HUDEP-2 (cell line): ENCODE data around the gene PACSIN1.

Source experiments
- DNase-seq, 76 experiments: peaks; one replicate each; lab custom pipeline; 2025; ENCODE audit not compliant: unreplicated experiment in 76 of 76; lab: John Stamatoyannopoulos, UW

The PACSIN1 gene

DNA sequence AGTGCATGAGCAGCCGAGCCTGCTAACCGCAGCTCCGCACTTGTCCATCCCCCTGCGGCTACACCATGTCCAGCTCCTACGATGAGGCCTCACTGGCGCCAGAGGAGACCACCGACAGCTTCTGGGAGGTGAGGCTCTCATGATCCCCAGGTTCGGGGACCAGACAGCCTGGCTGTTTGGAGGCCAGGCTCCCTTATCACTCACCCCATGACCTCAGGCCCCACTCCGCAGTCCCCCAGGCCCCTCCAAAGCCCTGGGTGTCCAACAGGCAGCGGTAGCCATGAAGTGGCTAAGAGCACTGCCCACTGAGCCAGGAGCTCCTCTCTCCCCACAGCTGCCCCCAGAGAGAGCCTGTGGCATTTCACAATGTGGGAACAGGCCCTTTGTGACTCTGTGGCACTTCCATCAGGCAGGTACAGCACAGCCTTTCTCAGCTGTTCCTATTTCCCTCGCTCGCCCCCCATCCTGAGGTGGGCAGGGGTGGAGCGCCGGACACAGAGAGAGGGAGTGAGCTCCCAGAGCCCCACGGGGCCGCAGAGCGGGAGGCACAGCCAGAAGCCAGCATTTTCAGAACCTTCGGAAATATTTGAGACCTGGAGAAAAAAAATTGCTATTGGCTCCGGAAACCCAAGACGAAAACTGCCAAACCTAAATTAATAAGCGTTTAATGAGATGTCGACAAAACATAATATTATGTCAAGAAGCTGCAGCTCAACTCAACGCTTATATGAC lies 60.5 kb downstream of the PACSIN1 start:
- DNase-seq = no peak

DNA sequence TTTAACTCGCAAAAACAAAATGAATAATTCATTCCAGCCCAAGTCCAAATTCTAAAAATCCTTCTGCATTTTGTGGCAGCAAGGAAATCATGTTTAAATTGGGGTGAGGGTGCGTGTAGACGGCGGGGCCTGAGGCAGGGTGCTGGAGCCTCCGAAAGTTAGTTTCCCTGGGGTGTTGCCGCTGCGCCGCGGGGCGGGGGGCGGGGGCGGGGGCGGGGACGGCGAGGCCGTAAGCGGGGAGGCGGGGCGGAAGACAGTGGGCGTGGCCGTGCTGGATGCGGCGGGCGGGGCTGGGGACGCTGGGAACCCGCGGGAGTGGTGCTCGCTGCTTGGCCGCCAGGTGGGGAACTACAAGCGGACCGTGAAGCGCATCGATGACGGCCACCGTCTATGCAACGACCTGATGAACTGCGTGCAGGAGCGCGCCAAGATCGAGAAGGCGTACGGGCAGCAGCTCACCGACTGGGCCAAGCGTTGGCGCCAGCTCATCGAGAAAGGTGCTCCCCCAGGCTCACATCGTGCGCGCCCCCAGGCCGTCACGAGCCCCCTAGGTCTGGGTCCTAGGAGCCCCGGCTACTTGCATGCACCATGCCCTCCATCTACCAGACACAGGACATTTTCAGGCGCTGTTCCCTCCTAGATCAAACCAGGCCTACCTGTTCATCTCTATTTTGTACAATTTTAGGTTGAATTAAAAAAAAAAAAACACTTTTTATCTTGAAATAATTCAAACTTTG lies 61.3 kb downstream of the PACSIN1 start:
- DNase-seq = peak in 73 of 76 experiments; percentile 72 to 99 (median 97)

DNA sequence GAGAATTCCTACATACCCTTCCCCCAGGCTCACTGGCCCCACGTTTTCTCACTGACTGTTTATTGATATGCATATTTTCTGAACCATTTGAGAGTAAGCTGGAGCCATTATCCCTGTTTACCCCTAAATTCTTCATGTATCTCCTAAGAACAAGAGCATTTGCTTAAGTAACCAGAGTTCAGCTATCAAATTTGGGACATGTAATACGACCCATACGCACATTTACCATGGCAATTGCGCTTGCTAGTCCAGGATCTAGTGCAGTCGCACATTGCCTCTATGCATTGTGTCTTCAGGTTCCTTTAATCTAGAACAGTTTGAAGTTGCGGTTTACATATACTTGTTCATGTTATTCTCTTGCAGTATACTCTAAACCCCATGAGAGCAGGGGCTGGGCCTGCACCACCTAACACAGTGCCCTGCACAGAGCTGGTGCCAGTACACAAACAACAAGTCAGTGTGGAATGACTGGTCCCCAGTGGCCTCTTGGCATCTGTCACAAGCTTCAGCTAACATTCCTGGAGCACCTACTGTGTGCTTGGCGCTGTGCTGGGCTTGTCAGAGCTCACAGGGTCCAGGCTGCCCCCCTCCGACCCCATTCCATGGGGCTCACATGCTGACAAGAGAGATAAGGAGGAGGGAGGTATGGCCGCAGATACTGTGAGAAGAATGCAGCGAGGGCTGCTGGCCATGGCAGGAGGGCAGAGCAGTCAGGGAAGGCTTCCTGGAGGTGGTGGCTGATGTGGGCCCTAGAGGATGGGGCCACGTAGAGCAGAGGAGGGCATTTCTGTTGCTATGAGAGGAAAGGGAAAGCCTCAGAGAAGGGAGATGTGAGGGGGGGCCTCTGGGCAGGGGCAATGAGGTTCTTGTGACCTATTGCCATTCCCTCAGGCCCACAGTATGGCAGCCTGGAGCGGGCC lies 62.1 kb downstream of the PACSIN1 start:
- DNase-seq = peak in 1 of 76 experiments; percentile 8

DNA sequence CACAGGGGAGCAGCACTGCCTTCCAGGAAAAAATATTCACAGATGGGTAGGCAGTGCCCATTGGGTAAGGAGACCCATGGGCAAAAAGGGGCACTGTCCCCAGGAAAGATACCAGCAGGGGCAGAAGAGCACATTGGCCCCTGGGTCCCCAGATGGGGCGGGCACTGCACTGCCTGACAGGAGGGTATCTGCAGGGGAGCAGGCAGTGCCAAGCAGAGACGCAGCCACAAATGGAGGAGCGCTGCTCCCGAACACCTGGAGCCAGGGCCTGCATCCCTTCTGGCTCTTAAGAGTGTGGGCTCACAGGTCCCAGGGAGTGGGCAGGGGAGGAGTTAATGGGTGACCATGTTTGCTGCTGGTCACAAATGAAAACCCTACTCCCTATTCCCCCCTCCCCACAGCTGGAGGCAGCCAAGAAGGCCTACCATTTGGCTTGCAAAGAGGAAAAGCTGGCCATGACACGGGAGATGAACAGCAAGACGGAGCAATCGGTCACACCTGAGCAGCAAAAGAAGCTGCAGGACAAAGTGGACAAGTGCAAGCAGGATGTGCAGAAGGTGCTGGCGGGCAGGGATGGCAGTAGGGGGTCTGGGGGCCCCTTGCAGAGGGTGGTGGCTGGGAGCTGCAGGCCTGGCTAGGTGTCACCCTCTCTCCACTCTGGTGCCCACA lies 63.3 kb downstream of the PACSIN1 start:
- no peak for DNase-seq

DNA sequence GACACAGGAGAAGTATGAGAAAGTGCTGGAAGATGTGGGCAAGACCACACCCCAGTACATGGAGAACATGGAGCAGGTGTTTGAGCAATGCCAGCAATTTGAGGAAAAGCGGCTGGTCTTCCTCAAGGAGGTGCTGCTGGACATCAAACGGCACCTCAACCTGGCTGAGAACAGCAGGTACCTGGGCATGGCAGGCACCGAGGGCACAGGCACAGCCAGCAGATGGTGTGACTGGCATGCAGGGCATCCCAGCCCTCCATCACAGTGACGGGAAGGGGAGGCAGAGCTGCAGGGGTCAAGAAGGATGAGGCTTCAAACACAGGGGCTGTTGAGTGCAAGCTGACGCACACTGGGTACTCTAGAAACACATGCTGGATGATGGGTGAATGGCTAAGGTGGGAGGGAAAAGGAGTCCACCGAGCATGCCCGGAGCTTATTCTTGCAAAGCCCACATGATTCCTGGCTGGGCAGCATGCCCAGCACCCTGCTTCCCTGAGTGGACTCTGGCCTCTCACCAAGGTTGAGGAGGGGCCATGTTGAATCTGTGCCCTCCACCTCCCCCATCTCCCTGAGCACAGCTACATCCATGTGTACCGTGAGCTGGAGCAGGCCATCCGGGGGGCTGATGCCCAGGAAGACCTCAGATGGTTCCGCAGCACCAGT lies 63.9 kb downstream of the PACSIN1 start:
- DNase-seq = no peak

DNA sequence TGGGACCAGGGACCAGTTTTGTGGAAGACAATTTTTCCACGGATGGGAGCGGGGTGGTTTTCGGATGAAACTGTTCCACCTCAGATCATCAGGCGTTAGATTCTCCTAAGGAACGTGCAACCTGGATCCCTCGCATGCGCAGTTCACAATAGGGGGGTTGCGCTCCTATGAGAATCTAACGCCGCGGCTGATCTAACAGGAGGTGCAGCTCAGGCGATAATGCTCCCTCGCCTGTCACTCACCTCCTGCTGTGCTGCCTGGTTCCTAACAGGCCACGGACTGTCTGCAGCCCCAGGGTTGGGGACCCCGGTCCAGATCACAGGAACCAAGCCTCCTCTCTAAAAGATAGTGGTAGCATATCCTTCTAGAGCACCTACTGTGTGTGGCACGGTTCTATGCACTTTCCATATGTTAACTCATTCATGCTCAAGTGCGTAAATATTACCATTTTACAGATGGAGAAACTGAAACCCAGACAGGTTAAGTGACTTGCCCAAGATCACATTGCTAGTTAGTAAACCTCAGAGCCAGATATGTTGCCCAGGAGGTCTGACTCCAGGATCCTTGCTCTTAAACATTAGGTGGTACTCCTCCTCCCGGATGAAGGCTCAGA lies 65.0 kb downstream of the PACSIN1 start:
- no peak for DNase-seq

DNA sequence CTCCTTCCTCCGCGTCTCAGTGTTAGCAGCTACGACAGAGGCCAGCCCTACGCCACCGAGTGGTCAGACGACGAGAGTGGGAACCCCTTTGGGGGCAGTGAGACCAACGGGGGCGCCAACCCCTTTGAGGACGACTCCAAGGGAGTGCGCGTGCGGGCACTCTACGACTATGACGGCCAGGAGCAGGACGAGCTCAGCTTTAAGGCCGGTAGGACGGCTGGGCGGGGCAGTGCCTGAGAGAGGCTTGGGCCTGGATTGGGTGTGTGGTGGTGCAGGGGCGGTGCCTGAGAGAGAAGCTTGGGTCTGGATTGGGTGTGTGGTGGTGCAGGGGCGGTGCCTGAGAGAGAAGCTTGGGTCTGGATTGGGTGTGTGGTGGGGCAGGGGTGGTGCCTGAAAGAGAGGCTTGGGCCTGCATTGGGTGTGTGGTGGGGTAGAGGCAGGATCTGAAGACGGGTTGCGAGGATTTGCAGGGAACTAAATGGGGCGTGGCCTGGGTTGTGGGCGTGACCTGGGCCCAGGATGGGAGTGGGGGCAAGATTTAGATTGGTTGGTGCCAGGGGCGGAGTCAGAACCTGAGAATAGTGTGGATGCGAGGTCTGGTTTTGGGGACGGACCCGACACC lies 65.8 kb downstream of the PACSIN1 start:
- DNase-seq = peak in 4 of 76 experiments; percentile 14 to 34 (median 33)

DNA sequence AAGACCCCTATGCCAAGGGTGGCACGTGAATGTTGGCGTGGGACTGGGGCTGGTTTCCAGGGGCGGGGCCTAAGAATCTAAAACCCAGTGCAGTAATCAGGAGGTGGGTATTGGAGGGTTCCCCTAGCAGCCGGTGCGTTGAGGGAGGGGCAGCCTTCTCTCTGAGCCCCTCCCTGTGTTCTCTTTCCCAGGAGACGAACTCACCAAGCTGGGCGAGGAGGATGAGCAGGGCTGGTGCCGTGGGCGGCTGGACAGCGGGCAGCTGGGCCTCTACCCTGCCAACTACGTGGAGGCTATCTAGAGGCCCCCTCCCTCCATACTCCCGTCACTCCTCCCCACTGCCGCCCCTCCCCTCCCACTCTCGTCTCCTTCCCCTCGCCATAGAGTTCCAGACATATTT lies 66.4 kb downstream of the PACSIN1 start:
- DNase-seq = no peak

DNA sequence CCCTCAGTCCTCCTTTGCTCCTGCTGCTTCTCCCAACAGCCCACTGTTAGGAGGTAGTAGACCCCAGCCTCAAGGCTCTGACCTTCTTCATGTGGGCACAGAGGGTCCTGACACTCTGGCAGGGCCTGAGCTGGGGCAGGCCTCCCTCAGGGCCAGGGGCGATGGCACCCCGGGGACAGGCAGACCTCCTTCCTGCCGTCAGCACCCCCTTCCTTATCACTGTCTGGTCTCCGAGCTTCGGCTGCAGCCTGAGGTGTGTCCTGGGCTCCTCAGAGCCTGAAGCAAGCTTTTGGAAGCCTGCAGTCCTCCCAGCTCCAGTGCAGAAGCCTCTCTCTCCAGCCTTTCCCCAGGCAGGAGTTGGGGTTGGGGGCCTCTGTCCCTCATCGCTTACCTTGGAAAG lies 68.3 kb downstream of the PACSIN1 start:
- no peak for DNase-seq

DNA sequence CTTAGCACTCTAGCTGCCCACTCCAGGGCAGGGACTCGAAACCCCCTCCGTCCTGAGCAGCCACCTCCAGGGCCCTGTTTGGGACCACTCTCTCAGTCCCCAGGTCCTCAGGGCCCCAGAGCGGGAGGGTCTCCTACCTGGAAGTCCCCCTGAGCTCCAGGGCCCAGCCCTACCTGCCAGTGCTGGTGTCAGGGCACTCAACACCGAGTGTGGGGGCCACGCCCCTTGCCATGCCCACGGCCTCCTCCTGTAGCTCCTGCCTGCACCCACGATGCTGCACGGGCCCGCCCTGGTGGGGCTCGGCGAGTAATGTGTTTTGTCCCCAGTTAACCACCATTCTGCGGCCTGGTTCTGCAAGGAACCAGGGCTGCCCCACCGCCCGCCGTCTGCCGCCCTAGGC lies 68.8 kb downstream of the PACSIN1 start:
- DNase-seq = no peak

DNA sequence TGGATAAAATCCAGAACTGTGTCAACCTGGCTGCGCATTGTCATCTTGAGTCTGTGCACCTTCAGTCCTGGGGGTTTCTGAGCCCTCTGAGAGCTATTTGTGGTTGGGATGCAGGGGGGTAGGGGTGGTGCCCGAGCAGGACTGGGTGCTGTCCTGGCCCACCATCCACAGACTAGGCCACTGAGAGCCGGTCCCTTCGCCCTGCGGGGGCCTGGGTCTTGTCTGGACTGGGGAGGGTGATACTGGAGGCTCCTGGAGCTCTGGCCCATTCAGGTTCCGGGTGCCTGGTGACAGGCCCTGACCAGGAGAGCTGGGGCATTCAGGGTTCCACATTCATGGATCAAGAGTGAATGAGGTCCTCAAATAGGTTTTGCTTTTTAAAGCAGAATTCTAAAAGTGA lies 69.3 kb downstream of the PACSIN1 start:
- no peak for DNase-seq

DNA sequence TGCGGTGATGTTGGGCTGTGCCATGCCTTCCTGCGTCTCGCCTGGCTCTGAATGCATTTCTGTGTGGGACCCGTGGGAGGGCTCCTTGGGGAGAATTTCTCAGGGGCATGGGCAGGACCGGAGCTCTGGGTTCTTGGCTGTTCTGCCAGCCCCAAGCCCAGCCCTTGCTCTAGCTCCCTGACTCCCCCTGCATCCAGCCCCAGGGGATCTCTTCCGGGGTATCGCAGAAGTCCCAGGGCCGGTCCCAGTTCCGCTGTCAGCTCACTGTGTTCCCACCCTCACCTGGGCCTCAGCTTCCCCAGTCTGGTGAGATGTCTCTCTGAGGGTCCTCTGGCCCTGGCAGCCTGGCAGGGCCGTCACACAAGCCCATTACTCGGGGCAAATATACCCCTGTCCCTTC lies 69.8 kb downstream of the PACSIN1 start:
- no peak for DNase-seq

DNA sequence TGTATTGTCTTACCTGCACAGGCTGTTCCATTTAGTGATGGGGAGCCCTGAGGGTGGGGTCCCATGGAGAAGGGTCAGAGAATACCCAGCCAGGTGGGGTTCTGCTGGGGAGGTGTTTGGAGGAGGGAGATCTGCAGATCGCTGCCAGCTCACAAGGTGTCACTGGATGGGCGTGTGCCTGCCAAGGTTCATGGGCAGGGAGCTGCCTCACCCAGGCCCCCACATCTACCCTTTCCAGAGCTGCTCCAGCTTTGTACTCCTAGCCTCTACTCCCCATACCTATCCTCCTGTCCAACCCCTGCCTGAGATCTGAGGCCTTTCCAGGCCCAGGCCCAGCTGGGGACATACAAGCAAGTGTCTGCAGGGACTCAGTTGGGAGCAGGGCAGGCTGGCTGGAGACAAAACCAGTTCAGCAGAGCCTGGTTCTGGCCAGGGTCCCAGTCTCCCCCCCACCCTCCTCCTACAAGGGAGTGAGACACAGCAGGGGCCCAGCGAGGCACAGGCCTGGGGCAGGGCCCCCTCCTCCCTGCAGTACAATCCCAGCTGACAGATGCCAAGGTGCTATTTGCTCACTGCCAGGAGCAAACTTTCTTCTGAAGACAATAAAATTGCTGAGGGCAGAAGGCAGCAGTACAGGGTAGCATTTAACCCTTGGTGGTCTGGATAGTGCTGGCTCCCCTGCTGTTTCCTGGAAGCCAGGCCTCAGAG lies 70.5 kb downstream of the PACSIN1 start:
- DNase-seq = no peak

DNA sequence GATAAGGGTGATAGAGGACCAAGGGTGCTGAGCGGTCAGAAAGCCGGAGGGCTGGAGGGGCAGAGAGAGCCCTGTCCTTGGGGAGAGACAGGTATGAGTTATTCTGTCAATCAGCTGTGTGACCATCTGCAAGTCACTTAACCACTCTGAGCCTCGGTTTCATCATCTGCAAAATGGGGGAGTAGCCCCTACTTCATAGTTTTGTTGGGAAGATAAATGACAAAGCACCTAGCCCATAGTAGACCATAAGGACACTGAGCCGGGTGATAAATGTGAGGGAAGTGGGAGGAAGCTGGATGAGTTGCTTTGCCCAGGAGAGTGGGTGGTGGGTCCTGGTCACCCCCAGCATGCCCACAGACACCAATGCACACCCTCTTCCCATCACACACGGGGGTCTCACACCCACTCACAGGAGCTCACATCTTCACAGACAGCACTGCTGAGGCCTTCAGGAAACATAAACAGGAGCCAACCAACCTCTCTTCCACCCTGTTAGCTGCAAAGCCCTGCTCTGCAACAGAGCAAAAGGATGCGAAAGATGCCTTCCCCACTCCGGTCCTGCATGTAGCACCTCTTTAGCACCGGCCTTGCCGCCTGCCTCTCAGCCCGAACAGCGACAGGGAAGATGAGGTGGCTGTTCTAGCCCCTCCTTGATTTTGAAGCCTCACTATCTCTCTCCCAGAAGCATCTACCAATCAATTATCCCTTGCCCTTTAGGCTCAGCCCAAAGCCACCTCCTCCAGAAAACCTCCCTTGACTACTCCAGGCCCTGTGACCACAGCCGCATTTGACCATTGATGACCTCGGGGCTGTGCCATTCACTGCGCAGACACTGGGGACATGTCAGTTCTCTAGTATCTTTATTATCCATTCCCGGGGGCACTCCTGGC lies 71.3 kb downstream of the PACSIN1 start:
- peak in 5 of 76 experiments; percentile 22 to 39 (median 29) for DNase-seq

DNA sequence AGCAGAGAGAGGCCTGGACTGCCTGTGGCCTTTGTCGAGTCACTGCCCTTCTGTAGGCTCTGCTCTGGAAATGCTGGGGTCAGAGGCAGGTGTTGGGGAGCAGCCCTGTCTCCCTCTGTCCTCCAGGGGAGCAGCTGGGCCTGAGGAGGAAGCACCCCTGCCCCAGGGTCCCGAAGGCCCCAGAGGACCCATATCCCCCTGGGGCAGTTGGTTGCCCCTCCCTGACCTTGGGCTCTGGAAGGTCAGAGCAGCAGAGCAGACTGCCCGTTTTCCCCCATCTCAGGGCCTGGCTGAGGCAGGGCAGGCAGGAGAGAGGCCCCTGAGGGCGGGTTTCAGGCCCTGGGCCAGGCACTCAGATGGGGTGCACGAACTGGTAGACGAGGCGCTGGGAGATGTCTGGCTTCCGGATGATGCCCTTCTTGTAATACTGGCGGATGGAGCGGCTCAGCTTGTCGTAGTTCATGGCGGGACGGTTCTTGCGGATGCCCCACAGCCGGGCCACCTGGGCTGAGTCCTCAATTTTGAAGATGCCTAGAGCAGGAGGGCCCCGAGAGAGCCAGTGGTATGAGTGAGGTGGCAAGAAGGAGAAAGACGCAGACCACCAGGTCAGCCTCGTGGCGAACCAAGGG lies 72.2 kb downstream of the PACSIN1 start:
- DNase-seq = no peak

DNA sequence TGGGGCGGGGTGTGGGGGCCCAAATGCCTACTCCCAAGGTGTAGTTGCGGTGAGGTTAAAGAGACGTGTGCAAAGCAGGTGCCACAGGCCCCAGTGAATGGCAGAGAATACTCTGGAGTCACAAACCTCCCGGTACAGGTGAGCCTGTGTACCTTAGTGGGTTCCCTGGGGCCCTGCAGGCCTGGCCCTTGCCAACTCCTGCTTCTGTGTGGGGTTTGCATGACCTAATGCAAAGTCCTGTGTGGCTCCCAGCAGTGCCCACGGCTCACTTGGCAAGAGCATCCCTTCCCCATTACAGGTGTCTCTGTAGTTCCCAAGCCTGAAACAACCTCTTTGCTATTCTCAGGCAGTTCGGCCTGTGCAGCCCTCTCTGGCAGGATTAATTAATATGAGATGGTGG lies 72.7 kb downstream of the PACSIN1 start:
- DNase-seq = no peak

DNA sequence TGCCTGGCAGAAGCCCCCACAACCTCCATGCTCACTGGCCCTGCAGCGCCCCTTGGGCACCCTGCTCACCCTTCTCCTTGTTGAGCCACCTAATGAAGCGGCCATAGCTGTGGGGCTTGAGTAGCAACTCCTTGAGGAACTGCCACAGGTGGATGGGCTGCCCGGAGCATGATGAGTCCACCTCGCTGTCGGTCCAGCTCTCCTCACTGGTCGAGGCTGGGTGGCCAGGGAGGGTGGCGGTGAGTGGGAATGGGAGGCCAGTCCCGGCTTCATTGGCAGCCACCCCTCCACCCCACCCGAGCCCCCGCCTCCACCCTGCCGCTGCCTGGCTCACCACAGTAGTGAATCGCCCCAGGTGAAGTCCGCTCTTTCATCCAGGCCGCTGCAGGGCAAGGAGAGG lies 73.3 kb downstream of the PACSIN1 start:
- no peak for DNase-seq
